GM18870 (cell line): ENCODE results near the gene KATNB1.
"Not testable (repeated sequence)": the region's sequence is repeated elsewhere in the genome, so short reads cannot be mapped to it uniquely, and the experiment has no call there.

Experiments used
- ATAC-seq: cut with Tn5 transposase; IDR thresholded peaks from one replicate; pipeline ENCODE4 v1.9.1; 2021; ENCODE audit warnings: moderate library complexity; ENCODE audit not compliant: unreplicated experiment

Gene KATNB1

DNA sequence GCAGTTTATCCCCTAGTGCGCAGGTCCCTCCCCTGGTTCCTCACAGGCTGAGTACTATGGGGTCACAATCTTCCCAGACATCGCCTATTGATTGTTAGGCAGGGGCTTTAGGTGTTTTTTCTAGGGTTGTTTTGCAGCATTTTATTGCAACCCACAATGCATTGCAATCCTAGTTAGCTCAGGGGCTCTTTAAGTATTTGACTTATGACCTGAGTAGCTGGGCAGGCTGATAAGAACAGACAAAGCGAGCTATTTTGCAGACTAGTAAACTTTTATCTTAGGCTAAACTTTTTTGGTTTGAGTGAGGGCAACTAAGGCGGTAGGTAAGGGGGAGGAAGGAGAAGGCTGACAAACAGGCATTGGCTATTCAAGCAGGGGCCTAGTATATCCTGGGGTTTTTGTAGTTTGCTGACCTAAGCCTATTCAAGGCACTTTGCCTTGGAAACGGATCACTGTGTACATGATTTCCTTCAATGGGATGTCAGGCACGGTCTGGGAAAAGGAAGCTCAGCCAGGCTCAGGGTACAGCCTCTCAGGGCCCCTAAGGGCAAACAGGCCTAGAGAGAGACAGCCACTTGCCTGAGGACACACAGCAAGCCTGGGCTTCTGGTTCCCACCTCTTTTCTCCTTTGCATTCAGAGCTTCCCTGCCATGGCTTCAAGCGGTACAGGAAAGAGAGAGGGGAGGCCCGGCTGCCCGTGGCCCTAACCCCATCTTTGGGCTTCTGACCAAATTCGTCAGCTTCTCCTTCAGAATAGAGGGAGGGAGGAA is 34.6 kb upstream of the KATNB1 start:
- ATAC-seq = no peak

DNA sequence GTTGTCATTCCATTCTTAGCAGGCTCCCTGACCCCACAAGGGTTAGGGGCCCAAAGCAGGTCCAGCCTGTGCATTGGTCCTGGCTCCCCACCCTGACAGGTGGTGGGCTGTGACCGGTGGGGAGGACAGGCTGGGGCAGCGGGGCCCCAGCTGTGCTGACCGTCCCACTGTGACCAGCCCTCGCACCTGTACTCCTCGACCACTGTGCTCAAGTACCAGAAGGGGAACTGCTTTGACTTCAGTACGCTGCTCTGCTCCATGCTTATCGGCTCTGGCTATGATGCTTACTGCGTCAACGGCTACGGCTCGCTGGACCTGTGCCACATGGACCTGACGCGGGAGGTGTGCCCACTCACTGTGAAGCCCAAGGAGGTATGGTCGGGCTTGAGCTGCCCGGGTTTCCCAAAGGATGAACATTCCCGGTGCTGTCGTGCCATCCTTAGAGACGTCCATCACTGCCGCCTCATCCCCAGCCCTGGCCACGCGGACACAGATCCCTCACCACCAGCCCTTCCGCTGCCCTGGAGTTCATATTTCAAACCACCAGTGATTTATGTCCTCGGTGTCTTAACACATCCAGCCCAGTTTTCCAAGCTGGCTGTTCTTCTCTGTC is 33.7 kb upstream of the KATNB1 start:
- no peak for ATAC-seq

DNA sequence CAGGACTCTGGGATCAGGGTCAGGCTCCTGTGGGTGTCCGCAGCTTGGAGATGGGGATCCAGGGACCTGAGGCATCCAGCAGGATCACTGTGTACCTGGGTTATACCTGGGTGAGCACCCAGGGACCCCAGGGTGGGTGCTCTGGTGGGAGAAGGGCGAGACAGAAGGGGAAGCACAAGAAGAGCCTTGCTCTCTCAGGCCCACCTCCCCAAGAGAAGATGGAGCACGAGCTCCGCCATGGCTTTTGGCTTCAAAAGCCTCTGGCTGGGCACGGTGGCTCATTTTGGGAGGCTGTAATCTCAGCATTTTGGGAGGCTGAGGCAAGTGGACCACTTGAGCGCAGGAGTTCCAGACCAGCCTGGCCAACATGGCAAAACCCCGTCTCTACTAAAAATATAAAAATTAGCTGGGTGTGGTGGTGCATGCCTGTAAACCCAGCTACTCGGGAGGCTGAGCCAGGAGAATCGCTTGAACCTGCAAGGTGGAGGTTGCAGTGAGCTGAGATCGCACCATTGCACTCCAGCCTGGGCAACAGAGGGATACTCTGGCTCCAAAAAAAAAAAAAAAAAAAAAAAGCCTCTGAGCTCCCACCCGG is 32.1 kb upstream of the KATNB1 start:
- no peak for ATAC-seq

DNA sequence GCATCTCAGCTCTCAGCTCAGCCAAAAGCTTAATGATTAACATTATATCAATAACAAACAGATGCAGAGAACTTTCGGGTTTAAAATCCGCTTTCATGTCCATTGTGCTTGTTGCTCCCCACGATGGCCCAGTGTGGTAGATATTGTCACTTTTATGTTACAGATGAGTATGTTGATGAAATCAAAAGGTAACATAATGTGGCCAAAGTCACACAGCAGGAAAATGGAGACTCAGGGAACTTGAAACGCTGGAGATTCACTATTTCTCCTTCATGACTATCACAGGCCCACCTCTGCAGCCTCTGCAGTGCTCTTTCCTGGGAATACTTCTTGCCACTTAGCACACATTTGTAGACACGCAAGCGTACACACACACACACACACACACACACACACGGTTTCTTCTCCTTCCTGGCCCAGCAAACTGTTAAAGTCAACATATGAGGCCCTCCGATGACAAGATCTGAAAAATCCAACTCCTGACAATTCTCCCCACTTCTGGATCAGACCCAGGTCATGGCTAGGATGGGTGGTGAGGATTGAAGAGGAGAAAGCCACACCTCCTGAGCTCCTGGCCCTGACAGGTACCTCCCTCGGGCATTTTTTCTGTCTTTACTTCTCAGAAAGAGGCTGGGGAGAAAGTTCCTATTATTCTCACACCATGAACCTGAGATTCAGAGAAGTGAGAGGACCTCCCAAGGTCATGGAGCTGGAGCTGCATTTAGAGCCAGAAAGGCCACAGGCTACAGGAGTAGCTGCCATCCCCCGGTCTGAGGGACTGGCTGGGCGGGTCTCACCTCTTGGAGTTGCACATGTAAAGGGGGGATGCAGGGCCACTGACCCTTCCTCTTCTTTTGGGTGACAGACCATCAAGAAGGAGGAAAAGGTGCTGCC is 31.3 kb upstream of the KATNB1 start:
- ATAC-seq = no peak

DNA sequence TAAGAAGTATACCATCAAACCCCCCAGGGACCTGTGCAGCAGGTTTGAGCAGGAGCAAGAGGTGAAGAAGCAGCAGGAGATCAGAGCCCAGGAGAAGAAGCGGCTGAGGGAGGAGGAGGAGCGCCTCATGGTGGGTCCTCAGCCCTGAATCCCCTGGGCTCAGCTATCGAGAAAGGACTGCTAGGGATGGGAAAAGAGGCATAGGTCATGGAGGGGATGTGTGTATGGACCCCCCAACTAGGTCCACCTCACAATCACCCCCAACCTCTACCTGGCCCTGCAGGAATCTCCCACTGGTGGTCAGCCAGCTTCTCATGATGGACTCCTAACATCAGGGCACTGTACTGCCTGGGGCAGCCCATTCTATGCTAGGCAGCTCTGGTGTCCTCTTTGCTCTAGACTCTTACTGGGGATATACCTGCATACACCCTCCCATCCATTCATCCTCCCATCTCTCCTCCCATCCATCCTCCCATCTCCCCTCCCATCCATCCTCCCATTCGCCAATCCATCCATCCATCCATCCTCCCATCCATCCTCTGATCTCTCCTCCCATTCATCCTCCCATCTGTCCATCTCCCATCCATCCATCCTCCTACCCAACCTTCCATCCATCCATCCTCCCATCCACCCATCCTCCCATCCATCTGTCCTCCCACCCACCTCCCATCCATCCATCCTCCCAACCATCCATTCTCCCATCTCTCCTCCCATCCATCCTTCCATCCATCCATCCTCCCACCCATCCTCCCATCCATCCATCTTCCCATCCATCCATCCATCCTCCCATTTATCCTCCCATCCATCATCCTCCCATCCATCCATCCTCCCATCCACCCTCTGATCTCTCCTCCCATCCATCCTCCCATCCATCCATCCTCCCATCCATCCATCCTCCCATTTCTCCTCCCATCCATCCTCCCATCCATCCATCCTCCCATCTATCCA is 30.4 kb upstream of the KATNB1 start:
- ATAC-seq = no peak

DNA sequence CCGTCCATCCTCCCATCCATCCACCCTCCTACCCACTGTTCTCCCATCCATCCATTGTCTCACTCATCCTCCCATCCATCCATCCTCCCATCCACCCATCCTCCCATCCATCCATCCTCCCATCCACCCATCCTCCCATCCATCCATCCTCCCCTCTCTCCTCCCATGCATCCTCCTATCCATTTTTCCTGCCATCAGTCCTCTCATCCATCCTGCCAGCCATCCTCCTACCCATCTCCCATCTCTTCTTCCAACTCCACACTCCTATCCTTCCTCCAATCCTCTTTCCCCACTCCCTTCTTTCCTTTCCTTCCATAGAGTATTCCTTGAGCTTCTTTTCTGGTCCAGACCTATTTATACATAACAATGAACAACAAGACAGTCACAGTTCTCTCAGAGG is 28.9 kb upstream of the KATNB1 start:
- no peak for ATAC-seq

DNA sequence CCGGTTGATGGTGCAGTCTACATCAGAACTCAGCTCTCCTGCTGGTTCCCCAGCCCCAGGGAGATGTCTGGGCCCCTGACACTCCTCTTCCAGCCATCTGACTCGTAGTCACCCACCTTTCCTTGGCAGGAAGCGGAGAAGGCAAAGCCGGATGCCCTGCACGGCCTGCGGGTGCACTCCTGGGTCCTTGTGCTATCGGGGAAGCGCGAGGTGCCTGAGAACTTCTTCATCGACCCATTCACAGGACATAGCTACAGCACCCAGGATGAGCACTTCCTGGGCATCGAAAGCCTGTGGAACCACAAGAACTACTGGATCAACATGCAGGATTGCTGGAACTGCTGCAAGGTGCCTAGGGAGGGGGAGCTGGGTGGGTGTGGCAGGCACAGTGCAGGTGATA is 28.2 kb upstream of the KATNB1 start:
- no peak for ATAC-seq

DNA sequence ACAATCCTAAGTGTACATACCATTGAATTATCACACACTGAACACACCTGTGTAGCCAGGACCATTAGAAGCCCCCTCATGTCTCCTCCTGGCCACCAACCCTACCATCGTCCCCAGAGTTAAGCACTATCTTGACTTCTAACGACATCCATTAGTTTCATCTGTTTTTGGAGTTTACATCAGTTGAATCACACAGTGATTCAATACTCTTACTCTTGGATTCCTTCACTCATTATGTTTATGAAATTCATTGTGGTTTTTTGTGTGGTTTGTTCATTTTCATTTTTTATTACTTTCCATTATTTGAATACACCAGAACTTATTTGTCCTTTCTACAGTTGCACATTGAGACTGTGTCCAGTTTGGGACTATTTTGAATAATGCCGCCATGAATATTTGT is 27.4 kb upstream of the KATNB1 start:
- ATAC-seq = no peak

DNA sequence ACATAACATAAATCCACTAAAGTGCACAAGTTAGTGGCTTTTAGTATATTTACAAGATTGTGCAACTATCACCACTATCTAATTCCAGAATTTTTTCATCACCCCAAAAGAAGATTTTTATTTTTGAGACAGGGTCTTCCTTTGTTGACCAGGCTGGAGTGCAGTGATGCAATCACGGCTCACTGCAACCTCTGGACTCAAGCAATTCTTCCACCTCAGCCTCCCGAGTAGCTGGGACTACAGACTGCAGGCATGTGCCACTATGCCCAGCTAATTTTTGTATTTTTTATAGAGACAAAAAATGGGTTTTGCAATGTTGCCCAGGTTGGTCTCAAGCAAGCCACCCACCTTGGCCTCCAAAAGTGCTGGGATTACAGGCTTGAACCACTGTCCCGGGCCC is 25.9 kb upstream of the KATNB1 start:
- ATAC-seq = no peak

DNA sequence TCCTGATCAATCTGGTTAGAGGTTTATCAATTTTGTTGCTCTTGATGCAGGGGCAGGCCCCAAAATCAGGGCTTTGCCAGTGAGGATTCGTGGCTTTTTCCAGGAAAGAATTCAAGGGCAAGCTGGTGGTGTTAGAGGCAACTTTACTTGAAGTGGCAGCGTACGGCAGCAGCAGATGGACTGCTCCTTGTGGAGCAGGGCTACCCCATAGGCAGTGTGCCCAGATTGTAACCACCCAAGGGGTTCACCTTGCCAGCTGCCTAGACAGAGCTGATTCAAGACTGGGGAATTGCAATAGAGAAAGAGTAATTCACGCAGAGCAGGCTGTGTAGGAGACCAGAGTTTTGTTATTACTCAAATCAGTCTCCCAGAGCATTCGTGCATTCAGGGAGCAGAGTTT is 24.2 kb upstream of the KATNB1 start:
- ATAC-seq = no peak

DNA sequence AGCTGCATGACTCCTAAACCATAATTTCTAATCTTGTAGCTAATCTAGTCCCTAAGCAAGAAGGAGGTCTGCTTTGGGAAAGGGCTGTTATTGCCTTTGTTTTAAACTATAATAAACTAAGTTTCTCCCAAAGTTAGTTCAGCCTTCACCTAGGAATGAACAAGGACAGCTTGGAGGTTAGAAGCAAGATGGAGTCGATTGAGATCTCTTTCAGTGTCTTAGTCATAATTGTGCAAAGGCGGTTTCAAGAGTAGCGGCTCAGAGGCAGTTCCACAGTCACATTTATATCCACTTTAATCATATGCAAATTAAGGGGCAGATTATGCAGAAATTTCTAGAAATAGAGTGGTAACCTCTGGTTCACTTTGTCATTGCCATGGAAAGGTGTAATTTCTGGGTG is 23.6 kb upstream of the KATNB1 start:
- no peak for ATAC-seq

DNA sequence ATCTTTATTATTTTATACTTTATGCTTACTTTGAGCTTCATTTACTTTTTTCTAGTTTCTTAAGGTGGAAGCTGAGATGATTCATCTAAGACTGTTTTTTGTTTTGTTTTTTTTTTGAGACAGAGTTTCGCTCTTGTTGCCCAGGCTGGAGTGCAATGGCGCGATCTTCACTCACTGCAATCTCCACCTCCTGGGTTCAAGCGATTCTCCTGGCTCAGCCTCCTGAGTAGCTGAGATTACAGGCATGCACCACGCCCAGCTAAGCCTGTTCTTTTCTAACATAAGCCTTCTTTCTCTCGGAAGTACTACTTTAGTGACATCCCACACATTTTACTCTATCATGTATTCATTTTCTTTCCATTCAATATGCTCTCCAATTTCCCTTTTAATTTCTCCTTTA is 23.0 kb upstream of the KATNB1 start:
- not testable (repeated sequence) for ATAC-seq

DNA sequence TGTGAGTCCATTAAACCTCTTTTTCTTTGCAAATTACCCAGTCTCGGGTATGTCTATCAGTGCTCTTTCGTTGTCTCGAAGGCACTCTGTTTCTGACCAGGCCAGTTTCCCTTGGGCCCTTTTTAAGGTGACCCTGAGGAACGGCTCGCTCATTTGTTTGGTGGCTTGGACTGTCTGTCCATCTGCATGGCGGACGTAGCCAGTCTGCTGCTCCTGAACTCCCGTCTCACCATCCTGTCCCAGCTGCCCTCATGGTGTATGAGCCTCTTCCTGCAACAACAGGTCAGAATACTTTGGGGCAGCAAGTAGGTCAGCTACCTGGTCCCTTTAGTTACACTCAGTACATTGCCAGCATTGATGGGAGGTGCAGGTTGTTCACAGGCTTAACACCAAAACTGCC is 22.0 kb upstream of the KATNB1 start:
- ATAC-seq = no peak

DNA sequence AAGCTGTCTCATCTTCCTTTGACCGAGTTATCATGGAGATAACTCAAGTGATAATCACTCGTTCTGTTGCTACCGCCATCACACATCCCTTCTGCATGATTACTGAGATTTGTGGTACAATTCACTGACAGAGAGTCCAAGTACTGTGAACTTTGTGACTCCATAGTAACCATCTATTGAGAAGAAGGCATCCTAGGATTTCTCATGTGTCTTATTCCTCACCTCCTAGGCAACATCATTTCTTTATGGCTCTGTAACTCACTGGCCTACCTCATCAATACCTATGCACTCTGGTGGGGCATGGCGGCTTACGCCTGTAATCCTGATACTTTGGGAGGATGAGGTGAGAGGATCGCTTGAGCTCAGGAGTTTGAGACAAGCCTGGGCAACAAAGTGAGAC is 21.5 kb upstream of the KATNB1 start:
- ATAC-seq = no peak

DNA sequence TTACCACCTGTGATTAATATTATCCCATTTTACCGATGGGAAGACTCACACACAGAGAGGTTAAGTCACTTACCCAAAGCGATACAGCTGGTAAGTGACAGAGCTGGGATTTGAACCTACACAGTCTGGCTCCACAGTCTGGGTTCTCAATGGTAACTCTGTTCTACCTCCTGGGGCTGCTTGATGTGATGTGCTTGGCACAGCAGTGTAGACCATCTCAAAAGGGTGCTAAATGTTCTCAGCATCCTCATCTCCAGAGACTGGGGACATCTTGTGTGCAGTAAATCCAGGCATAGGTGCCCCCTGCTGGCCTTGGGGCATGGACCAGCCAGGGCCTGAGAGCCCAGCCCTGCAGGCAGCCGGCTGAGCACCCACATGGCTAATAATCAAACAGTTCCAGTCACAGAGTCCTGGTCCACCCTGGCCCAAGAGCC is 15.4 kb upstream of the KATNB1 start:
- ATAC-seq = no peak

DNA sequence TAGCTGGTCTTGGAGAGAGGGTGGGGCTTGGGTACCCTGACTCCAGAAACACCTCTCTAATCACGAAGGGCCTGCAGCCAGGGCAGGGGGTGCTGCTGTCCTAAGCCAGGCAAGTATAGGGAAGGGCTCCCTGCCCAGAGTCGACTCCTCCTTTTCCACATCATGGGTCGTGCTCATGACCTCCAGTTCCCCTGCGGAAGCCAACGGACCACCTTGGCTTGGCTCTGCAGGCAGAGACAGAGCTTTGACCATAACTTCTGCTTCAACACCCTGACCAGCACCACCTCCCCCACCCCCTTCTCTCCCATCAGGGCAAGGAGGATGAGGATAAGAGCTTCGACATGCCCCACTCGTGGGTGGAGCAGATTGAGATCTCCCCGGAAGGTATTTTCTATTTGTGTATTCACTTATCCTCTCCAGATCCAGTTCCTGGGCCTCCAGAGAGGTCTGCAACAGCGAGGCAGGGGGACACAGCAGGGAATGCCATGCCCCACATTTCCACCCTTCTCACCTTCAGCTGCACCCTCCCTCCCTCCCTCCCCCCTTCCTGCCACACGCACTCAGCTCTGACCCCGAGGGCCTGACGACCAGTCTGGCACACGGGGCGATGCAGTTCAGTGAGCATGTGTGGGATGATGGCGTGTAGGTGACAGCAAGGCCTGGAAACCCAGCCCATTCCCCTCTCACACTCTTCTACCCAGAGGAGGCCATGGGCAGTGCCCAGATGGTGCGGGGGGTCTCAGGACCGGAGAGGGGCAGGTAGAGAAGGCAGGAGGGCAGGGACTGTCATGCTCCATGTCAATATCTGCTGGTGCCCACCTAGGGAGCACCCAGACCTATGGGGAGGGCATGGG is 14.0 kb upstream of the KATNB1 start:
- ATAC-seq = no peak

DNA sequence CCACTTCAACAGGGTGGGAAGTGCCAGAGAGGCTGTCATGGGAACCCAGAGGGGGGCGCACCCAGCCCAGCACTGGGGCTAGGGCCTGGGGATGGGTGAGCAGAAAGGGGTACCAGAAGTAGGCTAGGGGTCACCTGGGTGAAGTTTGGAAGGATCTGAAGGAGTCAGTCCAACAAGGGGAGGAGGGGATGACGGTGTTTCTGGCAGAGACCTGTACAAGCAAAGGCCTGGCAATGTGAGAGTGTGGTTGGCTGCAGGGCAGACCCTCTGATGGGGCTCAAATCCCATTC is 13.4 kb upstream of the KATNB1 start:
- ATAC-seq = no peak

DNA sequence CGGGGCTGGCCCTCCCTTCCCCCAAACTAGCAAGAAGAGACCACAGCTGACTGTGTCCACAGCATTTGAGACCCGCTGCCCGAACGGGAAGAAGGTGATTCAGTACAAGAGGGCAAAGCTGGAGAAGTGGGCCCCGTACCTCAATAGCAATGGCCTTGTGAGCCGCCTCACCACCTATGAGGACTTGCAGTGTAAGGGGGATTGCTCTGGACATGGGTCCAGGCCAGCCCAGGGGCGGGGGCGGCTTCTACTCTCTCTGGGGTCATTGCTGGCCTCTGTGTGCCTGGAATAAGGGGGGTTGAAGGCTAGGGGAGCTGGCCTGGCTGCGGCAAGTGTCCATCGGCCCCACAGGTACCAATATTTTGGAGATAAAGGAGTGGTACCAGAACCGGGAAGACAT is 12.9 kb upstream of the KATNB1 start:
- ATAC-seq = no peak

DNA sequence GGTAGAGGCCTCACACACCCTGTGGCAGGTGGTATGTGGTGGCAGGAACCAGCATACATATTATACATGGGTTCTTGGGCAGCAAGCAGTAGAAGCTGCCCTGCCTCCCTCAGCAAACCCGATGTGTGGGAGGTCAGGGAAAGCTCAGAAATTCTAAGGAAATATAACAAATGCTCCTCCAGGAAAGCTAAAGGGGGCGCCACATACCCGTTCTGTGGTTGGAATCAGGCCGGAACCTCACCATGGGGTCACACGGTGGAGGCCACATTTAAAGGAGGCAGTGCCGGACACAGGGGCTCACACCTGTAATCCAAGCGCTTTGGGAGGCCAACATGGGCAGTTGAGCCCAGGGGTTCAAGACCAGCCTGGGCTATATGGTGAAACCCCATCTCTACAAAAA is 12.4 kb upstream of the KATNB1 start:
- ATAC-seq = no peak

DNA sequence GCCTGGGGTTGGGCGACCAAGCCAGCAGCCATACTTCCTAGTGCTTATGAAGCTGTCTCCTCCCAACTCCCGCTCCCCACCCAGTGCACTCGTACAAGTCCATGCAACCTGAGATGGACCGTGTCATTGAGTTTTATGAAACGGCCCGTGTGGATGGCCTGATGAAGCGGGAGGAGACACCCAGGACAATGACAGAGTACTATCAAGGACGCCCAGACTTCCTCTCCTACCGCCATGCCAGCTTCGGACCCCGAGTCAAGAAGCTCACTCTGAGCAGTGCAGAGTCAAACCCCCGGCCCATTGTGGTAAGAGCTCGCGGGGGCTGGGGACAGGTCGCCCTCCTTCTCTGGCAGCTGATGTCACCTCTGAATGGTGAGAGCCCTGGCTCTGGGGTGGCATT is 11.0 kb upstream of the KATNB1 start:
- ATAC-seq = no peak
